Psoas muscle (tissue), 8 donors: Measurements from ENCODE around the gene HECW1. TPM values are rescaled to one million over a fixed set of nuclear protein-coding genes. Genes with fewer than 3 reads are reported as not detected.

Source experiments
- ATAC-seq, 4 donors: fragments of 200-7000 bp; cut with Tn5 transposase; one replicate each; pipeline ENCODE4 v1.9.1; 2020; ENCODE audit warnings: moderate library complexity in 3 of 4, mild to moderate bottlenecking in 2 of 4
- DNase-seq, 2 donors: peaks; one replicate each; pipeline ENCODE4 v3.0.0-alpha.2; 2020
- H3K27ac ChIP-seq: fragments of 200-600 bp; one replicate; pipeline ENCODE4 v1.8.0; 2022
- H3K27me3 ChIP-seq, 3 donors: fragments of 200-600 bp in 1 of 3; one replicate each; pipeline versions ENCODE4 v1.6.1 to v1.8.0; 2013 to 2022; ENCODE audit warnings: low read length in 2 of 3, mild to moderate bottlenecking in 2 of 3, moderate library complexity in 1 of 3; ENCODE audit not compliant: insufficient read depth in 3 of 3
- H3K36me3 ChIP-seq, 2 donors: fragments of 200-600 bp in 1 of 2; one replicate each; pipeline versions ENCODE4 v1.6.1 to v1.8.0; 2013 to 2022; ENCODE audit warnings: low read depth in 1 of 2, mild to moderate bottlenecking in 1 of 2, moderate library complexity in 1 of 2; ENCODE audit not compliant: insufficient read depth in 1 of 2
- H3K4me1 ChIP-seq: fragments of 200-600 bp; one replicate; pipeline ENCODE4 v1.8.0; 2022
- H3K4me3 ChIP-seq: fragments of 200-600 bp; one replicate; pipeline ENCODE4 v1.8.0; 2022; ENCODE audit warnings: mild to moderate bottlenecking
- H3K9me3 ChIP-seq: fragments of 200-600 bp; one replicate; pipeline ENCODE4 v1.8.0; 2022
- WGBS, 3 donors: extraction: QIAGEN DNeasy Blood & Tissue Kit; methylation state at CpG; one replicate each; pipeline versions ENCODE4 v1.1.6 to v1.1.7; 2013; 5-methylcytosine and 5-hydroxymethylcytosine counted together
- intact Hi-C, 2 donors: fragments of 100-400 bp; cut with DNase I; formaldehyde crosslinking; loops; one replicate each; pipeline versions ENCODE4 v1.11.0 to v1.14.2; 2022
- polyA plus RNA-seq, 3 donors: library from polyadenylated mRNA; stranded (reverse); fragments of 200-250 nt; gene quantifications; one replicate each; pipeline ENCODE4 v1.2.3, GENCODE V29; 2013
- total RNA-seq, 4 donors: library from RNA; stranded (reverse); fragmentation: NEBNext Ultra II Directional in 2 of 4; extraction: Animal tissue kit (Norgen Biotek cat#: 25700) in 2 of 4; gene quantifications; one replicate each; pipeline versions ENCODE4 v1.2.1 to v1.2.4, GENCODE V29; 2021 to 2023
- TF ChIP-seq, protein P1 (sequence below): fragments of 200-600 bp; IDR thresholded peaks from one replicate; pipeline ENCODE4 v1.8.0; 2022; ENCODE audit warnings: antibody characterized with exemption
- donor health status: healthy with polysubstance abuse.
- donor health status: DM: no; HTN: no; CAD: no; lungs with moderate emphysema.
- donor health status: Bipolar disorder and iron deficiency.
- donor health status: healthy.
- donor health status: DM: yes; HTN: yes; CAD: no.
- donor health status: DM: no; HTN: no; CAD: no.
- donor health status: DM: no; HTN: no; CAD: no.
- donor health status: DM: yes; HTN: yes; CAD: no.

HECW1 gene
- total and polyA plus RNA-seq, 7 donors = 0.07 to 2.8 (median 1.0) TPM

DNA sequence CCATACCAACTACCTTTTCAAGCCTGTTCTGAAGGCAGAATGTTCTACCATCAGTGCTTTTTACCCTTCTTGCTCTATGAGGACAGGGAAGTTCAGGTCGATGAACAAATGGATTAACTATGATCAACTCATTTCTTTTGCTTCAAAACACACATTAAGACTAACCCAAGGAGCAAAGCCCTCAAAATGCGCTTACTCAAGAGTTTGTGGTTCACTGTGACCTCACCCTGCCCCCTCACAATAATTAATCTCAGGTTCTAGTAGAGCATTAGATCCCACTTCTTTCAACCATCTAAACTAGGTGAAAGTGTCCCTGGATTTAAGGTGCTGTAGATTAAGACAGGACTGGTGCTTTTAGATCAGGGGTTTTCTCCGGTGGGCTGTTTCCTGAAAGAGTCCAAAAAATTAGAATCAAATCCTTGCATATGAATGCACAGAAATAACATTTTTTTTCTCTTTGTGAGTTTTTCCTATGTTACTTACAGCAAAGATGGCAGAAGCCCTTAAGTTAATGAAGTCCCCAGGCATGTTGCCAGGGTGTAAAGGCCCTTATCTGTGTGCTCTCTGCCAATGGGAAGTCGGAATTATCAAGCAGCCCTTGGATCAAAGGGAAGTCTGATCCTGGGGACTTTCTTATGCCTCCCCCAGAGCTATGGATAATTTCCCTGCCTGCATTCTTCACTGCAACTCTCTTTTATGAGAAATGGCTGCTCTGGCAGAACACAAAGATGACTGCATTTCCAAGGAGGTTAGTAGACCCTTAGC is 264.9 kb downstream of the HECW1 start:
- TF ChIP-seq, protein P1, sequence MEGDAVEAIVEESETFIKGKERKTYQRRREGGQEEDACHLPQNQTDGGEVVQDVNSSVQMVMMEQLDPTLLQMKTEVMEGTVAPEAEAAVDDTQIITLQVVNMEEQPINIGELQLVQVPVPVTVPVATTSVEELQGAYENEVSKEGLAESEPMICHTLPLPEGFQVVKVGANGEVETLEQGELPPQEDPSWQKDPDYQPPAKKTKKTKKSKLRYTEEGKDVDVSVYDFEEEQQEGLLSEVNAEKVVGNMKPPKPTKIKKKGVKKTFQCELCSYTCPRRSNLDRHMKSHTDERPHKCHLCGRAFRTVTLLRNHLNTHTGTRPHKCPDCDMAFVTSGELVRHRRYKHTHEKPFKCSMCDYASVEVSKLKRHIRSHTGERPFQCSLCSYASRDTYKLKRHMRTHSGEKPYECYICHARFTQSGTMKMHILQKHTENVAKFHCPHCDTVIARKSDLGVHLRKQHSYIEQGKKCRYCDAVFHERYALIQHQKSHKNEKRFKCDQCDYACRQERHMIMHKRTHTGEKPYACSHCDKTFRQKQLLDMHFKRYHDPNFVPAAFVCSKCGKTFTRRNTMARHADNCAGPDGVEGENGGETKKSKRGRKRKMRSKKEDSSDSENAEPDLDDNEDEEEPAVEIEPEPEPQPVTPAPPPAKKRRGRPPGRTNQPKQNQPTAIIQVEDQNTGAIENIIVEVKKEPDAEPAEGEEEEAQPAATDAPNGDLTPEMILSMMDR = no peak
- peaks cover 0 to 4% (median 0%) of the 10 kb centered on the region in 3 donors for H3K27me3 ChIP-seq
- no peak overlapping the region for H3K4me3 ChIP-seq
- no peaks in the 10 kb centered on the region for H3K4me1 ChIP-seq
- 72 to 73% (median 73%) methylated on average over 4 of the region's 4 CpGs for WGBS, 3 donors
- no peak overlapping the region for H3K27ac ChIP-seq
- no peak for ATAC-seq
- intact Hi-C loops = no loop called here
- H3K9me3 ChIP-seq = no peaks in the 10 kb centered on the region
- no peak for DNase-seq
- no peaks in the 10 kb centered on the region for H3K36me3 ChIP-seq

DNA sequence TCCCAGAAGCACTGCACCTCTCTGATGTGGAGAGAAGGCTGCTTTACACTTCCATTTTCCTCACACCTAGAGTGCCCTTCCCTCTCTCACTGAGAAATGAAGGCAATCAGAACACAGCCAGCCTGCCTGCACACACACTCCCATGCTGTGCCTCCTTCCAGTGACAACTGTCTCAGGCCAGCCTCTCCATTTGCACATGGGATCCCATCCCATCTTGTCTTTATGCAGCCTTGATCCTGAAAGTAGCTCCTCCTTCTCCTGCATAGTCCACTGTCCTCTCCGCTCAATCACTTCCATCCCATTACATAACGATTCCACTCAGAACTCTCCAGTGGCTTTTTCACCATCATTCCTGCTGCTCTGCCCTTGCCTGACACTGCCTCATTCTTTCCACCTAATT is 266.8 kb downstream of the HECW1 start:
- Histone ChIP-seq H3K27me3 (peaks cover 0 to 4% (median 0%) of the 10 kb centered on the region in 3 donors), H3K36me3 (no peaks in the 10 kb centered on the region), H3K27ac (no peak overlapping the region), H3K9me3 (no peaks in the 10 kb centered on the region), H3K4me3 (no peak overlapping the region), H3K4me1 (no peaks in the 10 kb centered on the region)
- ATAC-seq (no peak), DNase-seq (no peak)
- intact Hi-C loops = no loop called here
- 62 to 64% (median 63%) methylated on average over 2 of the region's 2 CpGs for WGBS, 3 donors
- TF ChIP-seq, protein P1 = no peak

DNA sequence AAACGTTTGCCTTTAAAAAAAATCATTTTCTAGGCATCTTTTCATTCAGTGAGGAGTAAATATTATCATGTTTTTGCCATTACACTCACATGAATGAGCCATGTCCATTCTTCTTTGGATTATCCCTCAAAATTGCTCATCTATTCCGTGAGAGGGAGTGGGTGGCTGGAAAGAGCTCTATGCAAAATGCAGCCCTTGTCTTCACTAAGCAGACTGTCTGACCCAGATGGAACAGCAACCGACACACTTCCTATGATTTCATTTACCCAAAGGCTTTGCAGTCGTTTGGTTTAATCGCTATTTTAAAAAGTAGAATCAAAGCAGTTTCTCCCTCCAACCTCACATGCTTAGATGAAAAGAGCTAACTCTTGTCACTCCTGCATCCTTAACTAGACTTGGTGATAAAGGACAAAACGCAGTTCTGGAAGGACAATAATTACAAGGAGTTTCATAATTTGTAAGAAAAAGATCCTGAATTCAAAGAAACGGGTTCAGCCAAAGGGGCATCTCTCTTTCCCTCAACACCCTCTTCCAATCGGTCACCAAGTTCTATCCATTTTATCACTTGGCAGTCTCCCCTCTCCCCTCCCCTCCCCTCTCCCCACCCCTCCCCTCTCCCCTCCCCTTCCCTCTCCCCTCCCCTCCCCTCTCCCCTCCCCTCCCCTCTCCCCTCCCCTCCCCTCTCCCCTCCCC is 272.3 kb downstream of the HECW1 start:
- H3K27me3 ChIP-seq = no peaks in the 10 kb centered on the region
- H3K36me3 ChIP-seq = no peaks in the 10 kb centered on the region
- DNase-seq (no peak), ATAC-seq (no peak)
- intact Hi-C loops = no loop called here
- H3K9me3 ChIP-seq = no peaks in the 10 kb centered on the region
- TF ChIP-seq, protein P1 = no peak
- no peak overlapping the region for H3K4me3 ChIP-seq
- H3K27ac ChIP-seq = no peak overlapping the region
- 56 to 70% (median 62%) methylated on average over 8 of the region's 8 CpGs for WGBS, 3 donors
- H3K4me1 ChIP-seq = no peaks in the 10 kb centered on the region

DNA sequence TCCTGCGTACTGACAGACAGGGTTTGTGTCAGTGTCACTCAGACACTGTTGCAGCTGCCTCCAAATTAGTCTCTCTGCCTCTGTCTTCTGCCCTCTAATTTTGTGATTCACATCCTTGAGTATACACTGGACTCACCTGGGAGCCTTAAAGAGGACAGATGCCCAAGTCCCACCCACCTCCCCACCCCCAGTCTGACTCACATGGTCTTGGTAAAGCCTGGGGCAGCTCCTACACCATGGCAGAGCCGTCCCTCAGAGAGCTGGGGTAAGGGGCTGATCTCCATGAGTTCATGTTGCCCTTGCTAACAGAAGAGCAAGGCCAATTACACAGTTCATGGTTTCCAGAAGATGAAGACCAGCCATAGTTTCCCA is 272.8 kb downstream of the HECW1 start:
- Histone ChIP-seq H3K27me3 (no peaks in the 10 kb centered on the region), H3K36me3 (no peaks in the 10 kb centered on the region), H3K9me3 (no peaks in the 10 kb centered on the region), H3K27ac (no peak overlapping the region), H3K4me3 (no peak overlapping the region), H3K4me1 (no peaks in the 10 kb centered on the region)
- WGBS, 3 donors = 78 to 86% (median 79%) methylated on average over 1 of the region's 2 CpGs
- TF ChIP-seq, protein P1 = no peak
- no peak for ATAC-seq
- DNase-seq = no peak
- intact Hi-C loops = no loop called here
